Measurements from ENCODE around the gene SORCS2.

SORCS2 gene

DNA sequence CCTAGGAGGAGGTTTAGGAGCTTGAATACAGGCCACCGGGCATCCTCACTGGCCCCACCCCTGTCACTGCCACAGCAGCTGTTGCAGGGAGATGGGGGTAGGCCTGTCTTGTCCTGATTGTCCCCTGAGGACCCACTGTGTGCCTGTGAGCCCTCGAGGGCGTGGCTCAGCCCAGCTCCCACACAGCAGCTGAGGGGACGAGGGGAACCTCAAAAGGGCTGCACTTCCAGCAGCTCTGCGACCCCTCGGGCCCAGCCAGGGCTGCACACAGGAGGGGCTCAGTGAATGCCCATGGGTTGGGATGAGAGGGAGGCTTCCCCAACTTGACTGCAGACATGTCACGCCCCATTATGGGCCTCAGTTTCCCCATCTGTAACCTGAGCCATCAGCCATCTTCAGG is 521.4 kb downstream of the SORCS2 start:
- TF ChIP-seq CTBP1 (IDR thresholded peaks at IDR 0.05; ENCODE audit: borderline replicate concordance) (no peak), SUZ12 (IDR thresholded peaks at IDR 0.05) (no peak), HDGF (IDR thresholded peaks at IDR 0.05; ENCODE audit: borderline replicate concordance) (no peak), ZNF384 (IDR thresholded peaks at IDR 0.05) (no peak)
- DNase-seq (ENCODE audit: extremely low spot score) = no peak
- CTCF ChIA-PET = no interaction called here
- POLR2A ChIA-PET = no interaction called here

DNA sequence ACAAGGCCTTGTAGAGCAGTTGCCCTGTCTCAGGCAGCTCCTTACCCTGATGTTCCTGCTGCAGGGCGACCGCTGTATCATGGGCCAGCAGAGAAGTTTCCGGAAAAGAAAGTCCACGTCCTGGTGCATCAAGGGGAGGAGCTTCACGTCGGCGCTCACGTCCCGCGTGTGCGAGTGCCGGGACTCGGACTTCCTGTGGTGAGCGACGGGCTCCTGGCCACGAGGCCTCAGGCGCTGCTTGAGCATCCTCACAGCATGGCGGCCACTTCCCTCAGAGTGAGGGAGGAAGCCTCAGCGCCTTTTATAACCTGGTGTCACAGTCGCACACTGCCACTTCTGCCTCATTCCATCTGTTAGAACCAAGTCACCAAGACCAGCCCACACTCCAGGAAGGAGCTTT is 521.8 kb downstream of the SORCS2 start:
- DNase-seq (ENCODE audit: extremely low spot score) = no peak
- ChIA-PET CTCF (no interaction called here), POLR2A (no interaction called here)
- TF ChIP-seq ELF4 (IDR thresholded peaks at IDR 0.05) (no peak), FOXK2 (IDR thresholded peaks at IDR 0.05) (no peak), HDGF (IDR thresholded peaks at IDR 0.05; ENCODE audit: borderline replicate concordance) (no peak), NFRKB (IDR thresholded peaks at IDR 0.05) (no peak), FOXM1 (IDR thresholded peaks at IDR 0.05; ENCODE audit: borderline replicate concordance) (no peak), ARNT (IDR thresholded peaks at IDR 0.05) (no peak), BHLHE40 (IDR thresholded peaks at IDR 0.05; ENCODE audit: borderline replicate concordance) (no peak), SUZ12 (IDR thresholded peaks at IDR 0.05) (no peak), L3MBTL2 (conservative IDR thresholded peaks at IDR 0.05) (no peak)
- TF ChIP-seq, protein P1, sequence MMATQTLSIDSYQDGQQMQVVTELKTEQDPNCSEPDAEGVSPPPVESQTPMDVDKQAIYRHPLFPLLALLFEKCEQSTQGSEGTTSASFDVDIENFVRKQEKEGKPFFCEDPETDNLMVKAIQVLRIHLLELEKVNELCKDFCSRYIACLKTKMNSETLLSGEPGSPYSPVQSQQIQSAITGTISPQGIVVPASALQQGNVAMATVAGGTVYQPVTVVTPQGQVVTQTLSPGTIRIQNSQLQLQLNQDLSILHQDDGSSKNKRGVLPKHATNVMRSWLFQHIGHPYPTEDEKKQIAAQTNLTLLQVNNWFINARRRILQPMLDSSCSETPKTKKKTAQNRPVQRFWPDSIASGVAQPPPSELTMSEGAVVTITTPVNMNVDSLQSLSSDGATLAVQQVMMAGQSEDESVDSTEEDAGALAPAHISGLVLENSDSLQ (IDR thresholded peaks at IDR 0.05) = no peak

DNA sequence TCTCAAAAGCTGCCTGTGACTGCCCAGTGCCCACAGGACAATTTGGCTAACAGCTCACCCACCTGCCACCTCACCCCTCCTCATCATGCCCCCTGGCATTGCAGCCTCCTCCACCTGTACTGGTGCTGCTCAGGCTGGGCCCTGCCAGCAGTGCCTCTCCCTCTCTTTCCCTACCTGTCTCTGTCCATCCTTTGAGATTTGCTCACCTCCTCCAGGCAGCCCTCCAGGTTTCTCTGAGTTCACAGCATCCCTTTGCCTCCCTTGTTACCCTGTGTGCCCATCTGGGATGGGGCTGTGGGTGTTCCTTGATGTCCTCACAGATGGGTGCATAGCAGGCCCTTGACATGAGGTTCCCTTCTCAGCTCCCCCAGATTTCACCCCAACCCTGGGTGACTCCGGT is 522.4 kb downstream of the SORCS2 start:
- CTCF ChIA-PET = interaction anchor here (0.6 kb wide), 1 partner anchor 520 kb away, joined by 3 read pairs; no protein-coding TSS in a partner anchor
- no peak for TF ChIP-seq BHLHE40 (IDR thresholded peaks at IDR 0.05; ENCODE audit: borderline replicate concordance)
- TF ChIP-seq FOXA1 (IDR thresholded peaks at IDR 0.05) = no peak
- TF ChIP-seq HDGF (IDR thresholded peaks at IDR 0.05; ENCODE audit: borderline replicate concordance) = no peak

DNA sequence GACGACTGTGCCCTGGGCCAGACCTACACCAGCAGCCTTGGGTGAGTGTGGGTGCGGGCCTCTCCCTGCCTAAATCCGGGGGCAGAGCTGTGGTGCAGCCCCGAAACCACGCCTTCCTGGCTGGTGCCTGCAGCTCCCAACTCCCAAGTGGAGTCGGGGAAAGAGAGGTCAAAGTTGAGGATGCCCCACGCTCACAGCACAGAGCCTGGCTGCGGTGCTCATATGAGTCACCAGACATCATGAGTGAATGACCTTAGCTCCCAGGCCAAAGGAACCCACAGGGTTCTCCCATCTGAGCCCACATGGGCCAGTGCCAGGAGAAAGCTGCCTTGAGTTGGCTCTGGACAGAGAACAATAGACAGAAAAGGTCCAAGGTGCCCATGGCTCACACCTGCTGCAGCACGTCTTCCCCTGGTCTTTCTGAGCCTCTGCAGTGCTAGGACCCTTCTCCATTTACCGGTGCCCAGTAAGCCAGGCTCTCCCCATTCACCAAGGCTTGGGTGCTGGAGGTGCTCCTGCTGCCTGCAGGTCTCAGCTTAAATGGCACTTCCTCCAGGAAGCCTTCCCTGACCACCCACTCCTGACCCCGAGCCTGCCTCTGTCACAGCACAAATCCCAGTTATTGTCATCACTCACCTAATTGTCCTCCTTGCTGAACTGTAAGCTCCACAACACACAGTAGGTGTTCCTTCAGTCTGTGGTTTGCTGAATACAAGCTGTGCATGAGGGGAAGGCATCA is 523.1 kb downstream of the SORCS2 start:
- ChIA-PET CTCF (interaction anchor here (0.6 kb wide), 1 partner anchor 521 kb away, joined by 3 read pairs; no protein-coding TSS in a partner anchor), POLR2A (interaction anchor here (0.9 kb wide), 1 partner anchor 520 kb away, joined by 3 read pairs; no protein-coding TSS in a partner anchor)
- TF ChIP-seq SP1 (IDR thresholded peaks at IDR 0.05) = no peak
- TF ChIP-seq FOXA1 (IDR thresholded peaks at IDR 0.05) = no peak
- no peak for TF ChIP-seq BHLHE40 (IDR thresholded peaks at IDR 0.05; ENCODE audit: borderline replicate concordance)
- TF ChIP-seq, protein P1 (IDR thresholded peaks at IDR 0.05) = no peak
- no peak for TF ChIP-seq FOXM1 (IDR thresholded peaks at IDR 0.05; ENCODE audit: borderline replicate concordance)
- TF ChIP-seq HDGF (IDR thresholded peaks at IDR 0.05; ENCODE audit: borderline replicate concordance) = no peak
- no peak for TF ChIP-seq FOXK2 (IDR thresholded peaks at IDR 0.05)
- TF ChIP-seq TARDBP (IDR thresholded peaks at IDR 0.05) = no peak
- TF ChIP-seq SUZ12 (IDR thresholded peaks at IDR 0.05) = no peak
- no peak for TF ChIP-seq LEF1 (IDR thresholded peaks at IDR 0.05; ENCODE audit: borderline replicate concordance)
- TF ChIP-seq NFRKB (IDR thresholded peaks at IDR 0.05) = no peak
- TF ChIP-seq ZNF384 (IDR thresholded peaks at IDR 0.05) = no peak
- no peak for TF ChIP-seq ELF4 (IDR thresholded peaks at IDR 0.05)
- no peak for TF ChIP-seq ARNT (IDR thresholded peaks at IDR 0.05)
- no peak for TF ChIP-seq L3MBTL2 (conservative IDR thresholded peaks at IDR 0.05)
- TF ChIP-seq CTBP1 (IDR thresholded peaks at IDR 0.05; ENCODE audit: borderline replicate concordance) = no peak

More for the DNA sequence above, 522.4 kb downstream of the SORCS2 start:
- no peak for DNase-seq (ENCODE audit: extremely low spot score)
- POLR2A ChIA-PET = no interaction called here

DNA sequence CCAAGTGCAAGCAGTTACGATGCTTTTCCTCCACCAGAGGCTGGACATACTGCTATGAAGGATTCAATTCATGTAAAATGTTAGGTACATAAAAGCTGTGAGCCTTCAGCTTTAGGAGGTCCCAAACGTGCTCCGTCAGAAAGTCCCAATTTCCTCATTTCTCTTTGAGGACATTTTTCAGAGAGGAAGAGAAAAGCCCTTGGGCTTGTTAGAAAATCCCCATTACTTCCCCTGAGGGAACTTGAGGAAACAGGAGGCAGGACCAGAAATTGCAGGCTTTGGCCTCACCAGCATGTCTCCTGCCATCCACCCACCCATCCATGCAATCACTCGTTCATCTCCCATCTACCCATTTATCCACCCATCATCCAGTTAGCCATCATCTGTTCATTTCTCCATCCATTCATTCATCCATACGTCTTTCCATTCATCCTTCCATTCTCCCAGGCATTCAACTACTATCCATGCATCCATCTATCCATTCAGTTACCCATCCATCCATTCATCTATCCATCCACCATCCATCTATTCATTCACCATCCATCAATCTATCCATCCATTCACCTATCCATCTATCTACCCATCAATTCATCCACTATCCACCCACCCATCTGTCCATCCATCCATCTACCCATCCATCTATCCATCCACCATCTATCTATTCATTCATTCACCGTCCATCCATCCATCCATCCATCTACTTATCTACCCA is 523.8 kb downstream of the SORCS2 start:
- CTCF ChIA-PET = no interaction called here
- DNase-seq (ENCODE audit: extremely low spot score) = no peak
- POLR2A ChIA-PET = interaction anchor here (0.9 kb wide), 1 partner anchor 521 kb away, joined by 3 read pairs; no protein-coding TSS in a partner anchor
- TF ChIP-seq FOXM1 (IDR thresholded peaks at IDR 0.05; ENCODE audit: borderline replicate concordance) = no peak
- TF ChIP-seq ELF4 (IDR thresholded peaks at IDR 0.05) = no peak
- TF ChIP-seq BHLHE40 (IDR thresholded peaks at IDR 0.05; ENCODE audit: borderline replicate concordance) = no peak
- TF ChIP-seq FOXA1 (IDR thresholded peaks at IDR 0.05) = no peak
- TF ChIP-seq ZNF384 (IDR thresholded peaks at IDR 0.05) = no peak
- TF ChIP-seq TARDBP (IDR thresholded peaks at IDR 0.05) = no peak
- TF ChIP-seq ARNT (IDR thresholded peaks at IDR 0.05) = no peak
- TF ChIP-seq CTBP1 (IDR thresholded peaks at IDR 0.05; ENCODE audit: borderline replicate concordance) = no peak
- TF ChIP-seq FOXK2 (IDR thresholded peaks at IDR 0.05) = no peak
- no peak for TF ChIP-seq LEF1 (IDR thresholded peaks at IDR 0.05; ENCODE audit: borderline replicate concordance)

More for the DNA sequence above, 523.1 kb downstream of the SORCS2 start:
- DNase-seq (ENCODE audit: extremely low spot score) = no peak

DNA sequence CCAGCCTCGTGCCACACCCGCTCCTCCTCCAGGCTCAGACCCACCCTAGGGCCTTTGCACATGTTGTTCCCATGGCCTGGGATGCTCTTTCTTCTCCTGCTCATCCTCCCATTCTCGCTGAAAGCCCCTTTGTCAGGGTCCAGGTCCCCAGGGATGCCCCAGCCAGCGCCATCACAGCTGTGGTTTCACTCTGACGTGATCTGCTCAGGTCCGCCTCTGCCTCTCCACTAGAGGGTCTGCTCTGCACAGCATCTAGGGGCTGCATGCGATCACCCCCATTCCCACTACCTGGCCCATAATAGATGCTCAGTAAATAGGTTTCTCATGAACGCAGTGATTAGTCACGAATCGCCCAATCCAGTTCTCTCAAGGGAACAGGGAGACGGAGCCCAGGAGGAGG is 524.8 kb downstream of the SORCS2 start:
- TF ChIP-seq FOXK2 (IDR thresholded peaks at IDR 0.05) (no peak), HDGF (IDR thresholded peaks at IDR 0.05; ENCODE audit: borderline replicate concordance) (no peak), TARDBP (IDR thresholded peaks at IDR 0.05) (no peak)
- ChIA-PET CTCF (no interaction called here), POLR2A (no interaction called here)
- DNase-seq (ENCODE audit: extremely low spot score) = no peak

DNA sequence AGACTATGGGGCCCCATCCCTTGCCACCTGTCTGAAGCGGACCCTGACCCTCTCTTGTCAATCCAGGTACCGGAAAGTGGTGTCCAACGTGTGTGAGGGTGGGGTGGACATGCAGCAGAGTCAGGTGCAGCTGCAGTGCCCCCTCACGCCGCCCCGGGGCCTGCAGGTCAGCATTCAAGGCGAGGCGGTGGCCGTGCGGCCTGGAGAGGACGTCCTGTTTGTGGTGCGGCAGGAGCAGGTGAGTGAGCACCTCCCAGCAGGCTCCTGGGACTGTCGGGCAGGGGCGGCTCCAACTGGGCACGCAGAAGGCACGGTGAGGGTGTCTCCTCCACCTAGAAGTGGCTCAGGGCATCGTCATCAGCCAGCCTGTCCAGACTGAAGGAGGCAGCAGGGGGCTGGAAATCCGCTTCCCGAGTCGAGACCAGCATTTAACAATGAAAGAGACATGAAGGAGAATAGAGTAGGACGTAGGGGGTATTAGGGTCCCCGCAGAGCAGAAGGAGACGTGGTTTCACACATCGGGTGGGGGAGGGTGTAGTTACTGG is 525.7 kb downstream of the SORCS2 start:
- no peak for DNase-seq (ENCODE audit: extremely low spot score)
- TF ChIP-seq, protein P1 (IDR thresholded peaks at IDR 0.05) = no peak
- TF ChIP-seq L3MBTL2 (conservative IDR thresholded peaks at IDR 0.05) = no peak
- TF ChIP-seq ZNF384 (IDR thresholded peaks at IDR 0.05) = no peak
- no peak for TF ChIP-seq BHLHE40 (IDR thresholded peaks at IDR 0.05; ENCODE audit: borderline replicate concordance)
- TF ChIP-seq CTBP1 (IDR thresholded peaks at IDR 0.05; ENCODE audit: borderline replicate concordance) = no peak
- no peak for TF ChIP-seq ELF4 (IDR thresholded peaks at IDR 0.05)
- no peak for TF ChIP-seq ARNT (IDR thresholded peaks at IDR 0.05)
- TF ChIP-seq TARDBP (IDR thresholded peaks at IDR 0.05) = no peak
- no peak for TF ChIP-seq SUZ12 (IDR thresholded peaks at IDR 0.05)
- POLR2A ChIA-PET = no interaction called here
- CTCF ChIA-PET = no interaction called here
